MM.1S (cell line): ENCODE results near the gene CDC42EP2.

Experiments
- CTCF ChIP-seq: fragments of 300-600 bp; sonication (generic); IDR thresholded peaks from 2 replicates; pipeline ENCODE4 v1.5.1; 2016; ENCODE audit warnings: antibody characterized with exemption, low read length, mixed read lengths
- EZH2 ChIP-seq: fragments of 300-600 bp; sonication (generic); optimal IDR thresholded peaks from 2 replicates; pipeline ENCODE3; 2017; ENCODE audit warnings: low read depth, mild to moderate bottlenecking, antibody characterized with exemption, low read length, mixed read lengths

GRCh38 chr11:65277631-65278277, 36.9 kb upstream of the CDC42EP2 start:
- TF ChIP-seq CTCF (no peak), EZH2 (no peak)
